GDM1 (cell line): ENCODE results near the gene SACM1L.

ENCODE experiments used
- DNase-seq: peaks from one replicate; lab custom pipeline; 2025; lab: John Stamatoyannopoulos, UW

SACM1L gene

DNA sequence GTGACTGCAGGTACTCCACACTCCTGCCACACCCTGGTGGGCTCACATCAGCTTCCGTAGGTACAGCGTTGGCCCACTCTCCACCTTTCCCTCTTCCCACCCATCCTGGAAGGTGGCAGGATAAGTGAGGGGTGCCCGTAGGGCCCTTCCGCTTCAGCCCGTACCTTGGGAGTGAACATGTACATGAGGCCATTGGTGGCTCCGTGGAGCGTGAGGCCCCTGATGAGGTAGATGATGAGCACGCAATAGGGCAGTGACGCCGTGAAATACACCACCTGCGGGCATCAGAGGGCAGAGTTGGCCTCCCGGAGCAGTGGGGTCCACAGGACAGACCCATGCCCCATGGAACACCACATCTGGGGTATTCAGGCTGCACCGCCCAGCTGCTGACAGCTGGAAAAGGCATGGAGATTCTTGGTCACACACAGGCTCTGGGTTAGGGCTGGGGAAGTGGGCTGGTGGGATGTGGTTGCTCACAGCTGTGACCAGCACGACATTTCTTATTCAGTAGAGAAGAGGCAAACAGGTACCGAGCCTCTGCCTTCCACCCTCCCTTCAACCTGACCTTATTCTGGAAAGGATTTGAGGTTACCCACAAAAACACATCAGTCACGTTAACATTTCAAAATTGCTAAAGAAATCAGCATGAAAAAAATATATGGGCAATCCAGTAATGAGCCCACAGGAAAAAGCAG, 83.3 kb downstream of the SACM1L start:
- DNase-seq: no peak

DNA sequence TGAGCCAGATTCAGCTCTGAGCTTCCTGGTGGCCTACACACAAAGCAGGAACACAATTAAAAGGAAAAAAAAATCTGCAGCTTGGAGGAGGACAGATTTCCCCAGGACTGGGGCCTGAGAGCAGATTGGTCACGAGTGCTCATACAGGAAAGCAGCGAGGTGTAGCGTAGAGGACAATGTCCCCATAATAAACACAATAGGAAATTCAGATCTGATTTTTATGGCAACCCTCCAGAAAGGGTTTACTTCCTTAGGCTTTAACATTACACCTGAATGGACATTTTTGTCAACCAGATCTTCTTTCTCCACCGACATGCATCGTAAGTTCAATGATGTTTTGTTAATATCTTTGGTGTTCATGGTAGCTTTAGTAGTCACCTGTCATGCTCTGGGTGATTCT, 83.9 kb downstream of the SACM1L start:
- no peak for DNase-seq

DNA sequence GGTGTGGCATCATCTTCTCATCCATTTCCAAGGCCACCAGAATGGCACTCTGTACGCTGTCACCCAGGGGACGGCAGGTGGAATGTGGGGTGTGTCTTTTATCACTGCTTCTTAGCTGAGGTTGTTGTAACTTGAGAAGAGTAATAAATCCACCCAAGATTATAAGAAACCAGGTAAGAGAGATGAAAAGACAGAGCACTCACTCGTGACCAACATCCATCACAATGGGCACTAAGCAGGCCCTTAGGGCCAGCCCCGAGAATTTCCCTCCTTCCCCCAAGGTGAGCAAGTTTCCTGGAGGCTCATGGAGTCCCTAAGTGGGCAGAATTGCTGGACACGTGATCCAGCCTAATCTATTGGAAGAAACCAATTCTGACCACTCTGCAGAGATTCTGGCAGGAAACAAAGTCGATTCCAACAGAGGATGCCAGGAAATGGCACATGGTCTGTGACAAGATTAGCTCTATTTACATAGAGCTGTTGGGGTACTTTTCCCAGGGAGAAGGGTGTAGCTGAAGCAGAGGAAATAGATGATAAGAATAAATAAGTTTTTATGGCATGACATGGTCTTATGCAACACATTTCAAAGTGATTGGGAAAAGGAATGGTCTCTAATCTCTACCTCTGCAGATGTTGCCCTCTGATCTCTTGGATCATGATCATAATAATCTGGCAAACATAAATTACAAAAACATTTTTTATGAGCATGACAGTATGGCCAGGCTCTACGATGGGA, 84.7 kb downstream of the SACM1L start:
- DNase-seq: no peak

GRCh38 chr3:45774581-45775521, 85.7 kb downstream of the SACM1L start:
- no peak for DNase-seq

DNA sequence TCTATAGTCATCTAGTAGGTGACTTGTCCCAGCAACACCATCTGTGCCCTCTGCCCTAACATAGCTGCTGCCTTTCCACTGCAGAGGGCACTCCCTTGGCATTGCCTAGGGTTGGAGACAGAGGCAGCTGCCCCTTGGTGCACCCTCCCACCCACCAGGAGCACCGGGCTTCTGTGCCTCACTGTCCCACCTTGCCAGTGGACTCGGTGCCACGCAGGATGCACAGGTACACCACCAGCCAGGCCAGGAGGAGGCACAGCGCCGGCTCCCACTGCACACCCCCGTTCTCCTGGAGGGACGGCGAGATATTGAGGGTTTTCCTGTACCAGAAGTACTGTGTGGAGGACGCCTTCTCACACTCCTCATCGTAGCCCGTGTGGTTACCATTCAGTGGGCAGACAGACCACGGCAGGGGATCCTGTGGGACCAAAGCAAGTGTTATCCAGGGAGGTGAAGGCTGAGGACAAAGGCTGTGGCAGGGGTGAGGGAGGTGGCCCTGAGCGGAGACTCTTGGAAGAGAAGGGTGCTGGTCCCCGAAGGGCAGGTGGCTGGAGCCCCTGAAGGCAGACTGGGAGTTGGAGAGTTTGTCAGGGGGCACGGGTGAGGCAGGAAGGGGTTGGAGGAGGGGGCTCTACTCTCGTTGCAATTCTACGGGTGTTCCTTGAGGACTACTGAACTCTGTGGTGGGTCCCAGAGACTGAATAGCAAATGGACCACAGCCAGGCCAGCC, 86.5 kb downstream of the SACM1L start:
- DNase-seq: no peak

- no peak for DNase-seq
Observed at GRCh38 chr3:45776301-45776595, 87.1 kb downstream of the SACM1L start.

DNA sequence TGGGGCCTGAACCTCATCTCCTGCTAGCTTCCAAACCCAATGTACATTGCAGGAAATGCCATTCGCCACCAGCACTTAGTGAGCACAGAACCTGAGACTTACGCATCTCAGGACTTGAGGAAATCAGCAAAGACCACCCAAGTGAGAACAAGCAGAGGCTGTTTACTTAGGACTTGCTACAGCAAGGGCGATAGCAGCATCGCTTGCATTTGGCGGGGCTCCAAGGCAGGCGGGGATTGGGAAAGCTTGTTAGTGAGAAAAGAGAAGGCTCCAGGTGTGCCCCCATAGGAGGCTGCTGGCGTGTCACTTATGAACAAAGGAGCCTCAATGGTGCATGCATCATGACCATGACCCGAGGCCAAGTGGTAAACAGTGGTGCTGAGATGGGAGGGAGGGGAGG, 87.4 kb downstream of the SACM1L start:
- DNase-seq: no peak

- DNase-seq: no peak
Observed at GRCh38 chr3:45777111-45777745, 88.0 kb downstream of the SACM1L start.

- no peak for DNase-seq
Observed at GRCh38 chr3:45777746-45778386, 88.7 kb downstream of the SACM1L start.

DNA sequence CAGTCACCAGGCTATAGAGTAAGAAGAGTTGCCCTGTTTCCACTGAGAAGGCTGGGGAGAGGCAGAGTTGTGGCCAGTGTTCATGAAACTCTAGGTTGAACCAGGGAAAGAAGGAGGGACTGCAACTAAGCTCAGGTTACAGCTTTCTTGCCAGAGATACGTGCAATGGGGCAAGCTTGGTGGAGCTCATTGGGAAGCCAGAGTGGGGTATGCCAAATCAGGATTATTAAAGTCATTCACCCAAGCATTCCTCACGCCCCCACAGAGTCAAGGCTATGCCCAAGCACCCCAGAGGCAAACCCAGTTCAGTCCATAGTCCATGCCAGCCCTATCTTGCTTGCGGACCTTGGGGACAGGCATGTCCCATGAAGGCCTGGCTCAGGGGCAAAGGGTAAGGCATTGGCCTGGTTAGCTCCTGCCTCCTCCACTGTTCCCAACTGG, 89.6 kb downstream of the SACM1L start:
- no peak for DNase-seq

GRCh38 chr3:45779746-45780735, 90.8 kb downstream of the SACM1L start:
- no peak for DNase-seq

GRCh38 chr3:45781271-45781670, 92.1 kb downstream of the SACM1L start:
- no peak for DNase-seq

DNA sequence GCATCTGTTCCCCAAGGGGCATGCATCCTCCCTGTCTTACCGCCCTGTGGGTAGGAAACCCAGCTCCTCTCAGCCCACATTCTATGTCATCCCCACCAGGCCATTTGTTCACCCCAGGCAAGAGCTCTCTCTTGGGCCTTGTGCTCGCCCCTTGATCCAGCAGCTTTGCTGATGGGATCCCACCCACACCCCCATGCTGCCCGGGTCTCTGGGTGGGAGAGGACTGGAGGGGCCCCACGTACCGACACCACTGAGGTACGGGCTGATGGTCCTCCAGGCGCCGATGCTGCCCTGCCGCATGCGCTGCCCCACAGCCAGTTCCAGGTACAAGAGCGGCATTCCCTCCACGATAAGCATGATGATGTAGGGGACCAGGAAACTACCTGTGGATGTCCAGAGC, 92.6 kb downstream of the SACM1L start:
- no peak for DNase-seq

DNA sequence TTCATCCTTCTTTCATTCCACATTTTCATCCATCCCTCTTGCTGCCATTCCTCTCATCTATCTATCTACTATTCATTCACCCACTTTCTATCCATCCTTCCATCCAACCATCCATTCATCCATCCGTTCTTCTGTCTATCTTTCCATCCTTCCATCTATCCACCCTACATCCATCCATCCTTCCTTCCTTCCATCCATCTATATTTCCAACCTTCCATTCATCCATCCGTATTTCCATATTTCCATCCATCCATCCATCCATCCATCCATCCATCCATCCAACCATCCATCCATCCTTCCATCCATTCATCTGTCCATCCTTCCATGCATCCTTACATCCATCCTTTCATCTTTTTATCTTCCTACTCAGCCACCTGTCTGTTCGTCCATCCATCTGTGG, 93.2 kb downstream of the SACM1L start:
- DNase-seq: no peak

- DNase-seq: no peak
Observed at GRCh38 chr3:45783667-45784066, 94.5 kb downstream of the SACM1L start.

- DNase-seq: no peak
Observed at GRCh38 chr3:45785605-45786150, 96.5 kb downstream of the SACM1L start.

GRCh38 chr3:45786801-45787495, 97.8 kb downstream of the SACM1L start:
- DNase-seq: no peak

DNA sequence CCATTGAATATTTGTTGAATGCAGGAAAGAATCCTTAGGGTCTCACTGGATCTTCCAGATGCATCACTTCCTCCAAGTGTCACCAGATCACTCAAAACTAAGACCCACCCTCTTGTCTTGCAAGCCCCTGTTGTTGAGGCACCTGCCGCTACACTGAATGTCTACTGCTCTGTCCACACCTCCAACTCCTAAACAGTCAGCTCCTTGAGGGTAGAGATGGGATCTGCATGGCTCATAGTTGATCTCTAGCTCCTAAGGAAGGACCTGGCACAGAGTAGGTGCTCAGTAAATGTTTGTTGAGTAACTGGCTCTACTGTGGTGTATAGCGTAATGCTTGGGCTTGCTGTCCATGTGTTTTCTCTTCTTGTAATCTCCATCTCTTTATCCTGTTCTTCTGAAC, 98.4 kb downstream of the SACM1L start:
- DNase-seq: no peak

DNA sequence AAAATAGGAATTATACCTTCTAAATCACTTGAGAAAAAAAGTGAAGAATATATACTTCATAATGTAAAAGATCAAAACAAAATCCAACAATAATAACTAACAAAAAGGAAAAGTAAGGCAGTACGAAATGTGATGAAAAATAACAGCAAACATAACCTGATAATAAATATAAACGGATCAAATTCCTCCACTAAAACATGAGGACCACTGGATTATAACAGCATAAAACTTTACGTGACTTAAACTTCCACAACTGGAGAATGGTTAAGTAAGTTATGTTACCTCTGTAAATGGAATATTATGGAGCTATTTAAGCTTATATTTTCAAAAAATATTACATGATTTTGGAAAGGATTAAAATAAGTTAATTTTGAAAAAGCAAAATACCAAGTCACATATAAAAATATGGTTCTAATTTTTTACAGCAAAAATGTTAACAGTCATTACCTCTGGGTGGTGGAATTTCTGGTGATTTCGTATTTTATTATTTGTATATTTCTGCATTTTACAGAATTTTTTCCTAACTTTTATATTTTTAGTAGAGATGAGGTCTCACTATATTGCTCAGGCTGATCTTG, 100.1 kb downstream of the SACM1L start:
- DNase-seq: no peak
